GM21515 (cell line): ENCODE results near the gene ZBTB12.
"Not testable (repeated sequence)": the region's sequence is repeated elsewhere in the genome, so short reads cannot be mapped to it uniquely, and the experiment has no call there.

Source experiments
- ATAC-seq: cut with Tn5 transposase; IDR thresholded peaks from one replicate; pipeline ENCODE4 v1.9.1; 2021; ENCODE audit not compliant: unreplicated experiment

The ZBTB12 gene

GRCh38 chr6:31922942-31923341 lies 21.1 kb upstream of the ZBTB12 start:
- no peak for ATAC-seq

- no peak for ATAC-seq
Observed at GRCh38 chr6:31920811-31921210, 18.9 kb upstream of the ZBTB12 start.

- no peak for ATAC-seq
Observed at GRCh38 chr6:31919624-31920303, 17.9 kb upstream of the ZBTB12 start.

GRCh38 chr6:31918069-31918720 lies 16.3 kb upstream of the ZBTB12 start:
- no peak for ATAC-seq

GRCh38 chr6:31915756-31916155 lies 13.9 kb upstream of the ZBTB12 start:
- ATAC-seq = no peak

GRCh38 chr6:31915351-31915750 lies 13.5 kb upstream of the ZBTB12 start:
- ATAC-seq = no peak

- ATAC-seq = no peak
Observed at GRCh38 chr6:31911826-31912585, 10.1 kb upstream of the ZBTB12 start.

GRCh38 chr6:31909298-31909697 lies 7.4 kb upstream of the ZBTB12 start:
- not testable (repeated sequence) for ATAC-seq

GRCh38 chr6:31908791-31909190 lies 6.9 kb upstream of the ZBTB12 start:
- ATAC-seq = peak; percentile 81

- not testable (repeated sequence) for ATAC-seq
Observed at GRCh38 chr6:31908255-31908654, 6.4 kb upstream of the ZBTB12 start.

- no peak for ATAC-seq
Observed at GRCh38 chr6:31907158-31907813, 5.4 kb upstream of the ZBTB12 start.

GRCh38 chr6:31906727-31907126 lies 4.8 kb upstream of the ZBTB12 start:
- not testable (repeated sequence) for ATAC-seq

DNA sequence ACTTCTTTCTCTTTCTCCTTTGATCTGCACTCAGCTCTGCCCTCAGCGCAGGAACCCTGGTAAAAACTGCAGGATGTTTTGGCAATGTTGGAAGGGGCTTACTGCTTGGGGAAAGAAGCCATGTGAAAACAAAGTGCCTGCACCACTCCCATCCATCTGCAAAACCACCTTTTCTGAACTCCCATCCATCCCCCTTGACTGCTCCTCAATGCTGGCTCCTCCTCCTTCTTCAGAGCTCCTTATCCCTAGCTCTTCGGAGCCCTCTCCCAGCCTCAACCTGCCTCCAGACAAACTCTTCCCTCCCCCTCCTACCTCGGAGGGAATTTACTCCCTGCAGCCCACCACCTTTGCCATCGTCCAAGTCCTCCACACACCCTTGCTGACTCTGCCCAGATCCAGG lies 4.2 kb upstream of the ZBTB12 start:
- no peak for ATAC-seq

- ATAC-seq = no peak
Observed at GRCh38 chr6:31905041-31905440, 3.2 kb upstream of the ZBTB12 start.

DNA sequence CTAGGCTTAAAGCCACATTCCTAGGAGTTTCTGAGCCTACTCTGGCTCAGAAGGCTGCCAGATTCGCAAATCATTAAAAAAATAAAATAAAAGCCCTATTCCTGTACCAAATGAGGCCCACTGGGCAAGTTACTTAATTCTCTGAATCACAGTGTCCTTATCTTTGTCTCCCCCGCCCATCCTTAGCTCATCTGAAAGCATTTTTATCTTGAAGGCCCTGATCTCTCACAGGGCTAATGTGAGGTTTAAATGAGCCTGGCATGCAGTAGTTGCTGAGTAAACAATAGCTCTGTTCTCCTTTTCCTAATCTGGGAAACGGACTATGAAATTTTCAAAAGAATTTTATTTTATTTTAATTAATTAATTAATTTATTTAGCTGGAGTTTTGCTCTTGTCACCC lies 2.1 kb upstream of the ZBTB12 start:
- no peak for ATAC-seq

- no peak for ATAC-seq
Observed at GRCh38 chr6:31901415-31901952, 402 bp downstream of the ZBTB12 start.

DNA sequence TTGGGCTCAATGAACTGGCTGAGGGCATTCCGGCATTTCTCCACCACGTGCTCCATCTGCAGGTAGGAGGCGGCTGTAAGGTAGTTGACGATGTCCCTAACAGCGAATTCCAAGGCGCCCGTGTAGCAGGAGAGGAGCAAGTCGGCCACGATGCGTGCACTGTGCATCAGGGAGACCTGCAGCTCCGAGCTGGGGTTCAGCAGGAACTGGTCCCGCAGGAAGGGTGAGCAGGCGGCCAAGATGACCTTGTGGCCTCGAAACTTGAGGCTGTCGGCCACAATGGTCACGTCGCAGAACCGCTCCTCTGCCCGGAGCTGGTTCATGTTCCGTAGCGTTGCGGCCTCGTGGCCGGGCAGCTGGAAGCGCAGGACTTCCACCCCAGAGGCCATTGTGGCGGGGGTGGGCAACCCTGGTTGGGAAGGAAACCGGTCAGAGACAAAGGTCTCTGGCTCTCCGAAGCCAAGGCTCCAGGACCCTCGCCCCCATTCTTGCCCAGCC lies 920 bp downstream of the ZBTB12 start:
- no peak for ATAC-seq

DNA sequence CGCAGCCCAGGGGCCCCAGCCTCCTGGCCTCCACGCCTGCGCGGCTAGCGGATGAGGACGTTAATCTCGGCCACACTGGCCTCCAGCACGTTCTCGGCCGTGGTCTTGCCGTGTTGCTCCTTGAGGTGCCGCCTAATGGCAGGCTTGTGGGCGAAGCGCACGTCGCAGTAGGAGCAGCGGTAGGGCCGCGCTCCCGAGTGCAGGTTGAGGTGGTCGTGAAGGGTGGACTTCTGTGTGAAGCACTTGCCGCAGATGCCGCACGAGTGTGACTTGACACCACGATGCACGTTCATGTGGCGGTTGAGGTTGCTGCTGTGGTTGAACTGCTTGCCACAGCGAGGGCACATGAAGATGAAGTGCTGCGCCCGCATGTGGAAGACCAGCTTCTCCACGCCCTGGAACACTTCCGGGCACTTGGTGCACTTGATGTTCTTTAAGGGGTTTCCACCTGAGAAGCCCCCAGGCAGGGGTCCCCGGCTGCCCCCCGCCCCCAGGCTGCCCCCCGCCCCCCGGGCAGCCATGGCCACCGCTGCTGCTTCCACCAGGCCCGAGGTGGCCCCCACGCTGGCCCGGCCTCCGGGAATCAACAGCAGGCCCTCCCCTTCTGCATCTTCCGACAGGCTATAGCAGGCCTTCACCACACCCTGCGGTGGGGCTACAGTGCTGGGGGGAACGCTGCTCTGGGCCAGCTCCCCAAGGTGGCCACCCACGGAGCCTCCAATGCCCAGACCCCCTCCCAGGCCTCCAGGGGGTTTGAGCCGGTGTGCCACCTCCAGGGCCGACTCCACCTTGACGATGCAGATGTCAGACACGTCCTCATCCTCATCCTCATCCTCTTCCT lies 1.8 kb downstream of the ZBTB12 start:
- no peak for ATAC-seq

- no peak for ATAC-seq
Observed at GRCh38 chr6:31899215-31899614, 2.7 kb downstream of the ZBTB12 start.

- no peak for ATAC-seq
Observed at GRCh38 chr6:31898383-31899011, 3.4 kb downstream of the ZBTB12 start.
